HFFc6 (cell line): ENCODE results near the gene LRRC63. TPM values are rescaled to one million over a fixed set of nuclear protein-coding genes. Genes with fewer than 3 reads are reported as not detected.
"Not testable (repeated sequence)": the region's sequence is repeated elsewhere in the genome, so short reads cannot be mapped to it uniquely, and the experiment has no call there.

ENCODE experiments used
- DNase-seq: peaks from one replicate; pipeline ENCODE4 v3.0.0-alpha.2; 2018
- H3K27ac Mint-ChIP-seq: 2 replicates; pipeline ENCODE4 v1.8.0; 2020; ENCODE audit warnings: mild to moderate bottlenecking, mixed read lengths
- H3K27me3 Mint-ChIP-seq: 2 replicates; pipeline ENCODE4 v1.8.0; 2021; ENCODE audit warnings: mild to moderate bottlenecking, moderate library complexity, mixed read lengths; ENCODE audit not compliant: insufficient read depth
- H3K36me3 Mint-ChIP-seq: 2 replicates; pipeline ENCODE4 v1.8.0; 2021; ENCODE audit warnings: low read depth, mixed read lengths
- H3K4me1 Mint-ChIP-seq: 2 replicates; pipeline ENCODE4 v1.8.0; 2020; ENCODE audit warnings: low read depth, mixed read lengths
- H3K4me3 Mint-ChIP-seq: 2 replicates; pipeline ENCODE4 v1.8.0; 2020; ENCODE audit warnings: mild to moderate bottlenecking, moderate library complexity, mixed read lengths
- H3K9me3 Mint-ChIP-seq: 2 replicates; pipeline ENCODE4 v1.8.0; 2020; ENCODE audit warnings: mild to moderate bottlenecking, mixed read lengths
- long read RNA-seq: library from polyadenylated mRNA; unstranded; transcript quantifications from one replicate; pipeline ENCODE4 v2.0.0, GENCODE V29; 2019
- total RNA-seq, 6 experiments: library from RNA; stranded (reverse); fragmentation: NEBNext Ultra II Directional; extraction: Animal tissue kit (Norgen Biotek cat#: 25700); gene quantifications; 2 replicates in 1 of 6; 3 replicates in 5 of 6; pipeline ENCODE4 v1.2.3, GENCODE V29; 2021
- TF ChIP-seq, protein P1 (sequence below): fragments of 200-600 bp; sonication (generic); IDR thresholded peaks from 2 replicates; pipeline ENCODE4 v1.5.0; 2021; ENCODE audit warnings: antibody characterized with exemption, mild to moderate bottlenecking

Gene LRRC63, protein sequence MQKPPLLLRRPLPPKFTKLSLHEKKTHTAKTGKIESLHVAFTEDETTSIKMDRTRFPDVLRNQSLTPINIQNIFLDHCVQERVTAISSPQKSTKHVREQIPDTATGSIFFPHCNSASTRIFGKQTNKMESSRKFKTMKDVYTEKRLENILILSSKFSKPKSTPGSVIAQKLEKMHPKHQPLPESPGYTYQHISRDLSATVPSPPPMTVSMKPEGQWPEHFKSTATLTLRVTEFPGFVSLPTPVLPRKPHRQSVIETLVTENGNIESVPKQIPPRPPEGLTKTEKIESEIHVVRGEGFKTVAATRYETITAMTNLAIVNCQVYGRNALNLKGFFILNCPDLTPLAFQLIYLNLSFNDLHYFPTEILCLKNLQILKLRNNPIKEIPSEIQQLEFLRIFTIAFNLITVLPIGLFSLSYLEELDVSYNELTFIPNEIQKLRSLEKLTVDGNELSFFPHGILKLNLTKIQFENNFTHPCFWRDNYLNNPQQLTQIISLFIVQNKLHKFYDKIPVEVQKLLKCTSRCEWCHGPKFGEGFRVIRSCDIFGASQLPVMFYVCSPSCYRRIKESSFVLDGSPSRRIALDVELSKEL
- not detected for total RNA-seq
- long read RNA-seq = 0 reads

DNA sequence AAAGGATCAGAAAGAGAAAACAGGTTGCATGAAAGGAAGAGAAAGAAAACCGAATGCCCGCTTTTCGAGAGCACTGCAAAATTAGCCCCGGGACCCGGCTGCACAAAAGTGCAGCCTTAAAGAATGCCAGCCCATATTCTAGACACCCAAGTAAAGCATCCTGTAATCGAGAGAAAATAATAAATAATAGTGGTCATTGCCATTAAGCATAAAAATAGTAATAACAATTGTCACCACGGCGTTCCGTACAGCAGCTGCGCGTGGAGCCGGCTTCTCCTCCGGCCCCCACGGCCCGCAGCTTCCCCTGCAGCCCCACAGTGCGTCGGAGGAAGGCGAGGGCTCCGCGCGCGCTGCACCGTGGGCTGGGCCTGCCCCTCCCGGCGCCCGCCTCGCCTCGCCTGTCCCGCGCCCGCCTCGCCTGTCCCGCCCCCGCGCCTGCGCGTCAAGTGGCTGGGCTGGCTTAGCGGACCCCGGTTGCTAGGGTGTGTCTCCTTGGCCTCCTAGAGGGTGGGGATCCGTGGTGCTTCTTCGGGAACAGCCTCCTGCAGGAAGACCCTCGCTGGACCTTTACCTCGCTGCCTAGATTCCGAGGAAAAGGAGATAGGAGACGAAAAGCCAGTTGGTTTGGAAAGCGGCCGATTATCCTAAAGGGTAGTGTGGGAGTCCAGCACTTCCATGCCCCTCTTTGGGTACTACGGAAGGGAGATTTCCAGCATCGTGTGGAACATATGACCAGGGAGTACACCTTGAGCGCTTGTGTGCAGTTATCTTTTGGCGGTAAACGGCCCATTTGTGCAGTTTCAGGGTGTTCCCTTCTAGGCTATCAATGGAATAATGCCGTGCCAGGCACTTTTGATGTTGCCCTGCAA, at the start of gene LRRC63:
Gene LRRC63 (plus strand): TSS at position 446 of the 869 bp plus-strand sequence. CDS start 1,107 bp downstream, outside the sequence.
- DNase-seq = peak; percentile 25
- no peaks in the 10 kb centered on the region for H3K36me3 Mint-ChIP-seq
- H3K9me3 Mint-ChIP-seq = no peaks in the 10 kb centered on the region
- peak within 1 kb of the TSS; percentile 84 for H3K4me3 Mint-ChIP-seq
- peaks cover 9% of the 10 kb centered on the region for H3K27me3 Mint-ChIP-seq
- TF ChIP-seq, protein P1, sequence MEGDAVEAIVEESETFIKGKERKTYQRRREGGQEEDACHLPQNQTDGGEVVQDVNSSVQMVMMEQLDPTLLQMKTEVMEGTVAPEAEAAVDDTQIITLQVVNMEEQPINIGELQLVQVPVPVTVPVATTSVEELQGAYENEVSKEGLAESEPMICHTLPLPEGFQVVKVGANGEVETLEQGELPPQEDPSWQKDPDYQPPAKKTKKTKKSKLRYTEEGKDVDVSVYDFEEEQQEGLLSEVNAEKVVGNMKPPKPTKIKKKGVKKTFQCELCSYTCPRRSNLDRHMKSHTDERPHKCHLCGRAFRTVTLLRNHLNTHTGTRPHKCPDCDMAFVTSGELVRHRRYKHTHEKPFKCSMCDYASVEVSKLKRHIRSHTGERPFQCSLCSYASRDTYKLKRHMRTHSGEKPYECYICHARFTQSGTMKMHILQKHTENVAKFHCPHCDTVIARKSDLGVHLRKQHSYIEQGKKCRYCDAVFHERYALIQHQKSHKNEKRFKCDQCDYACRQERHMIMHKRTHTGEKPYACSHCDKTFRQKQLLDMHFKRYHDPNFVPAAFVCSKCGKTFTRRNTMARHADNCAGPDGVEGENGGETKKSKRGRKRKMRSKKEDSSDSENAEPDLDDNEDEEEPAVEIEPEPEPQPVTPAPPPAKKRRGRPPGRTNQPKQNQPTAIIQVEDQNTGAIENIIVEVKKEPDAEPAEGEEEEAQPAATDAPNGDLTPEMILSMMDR = no peak
- H3K27ac Mint-ChIP-seq = no peak within 1 kb of the TSS; the same call in 1 of the 2 replicates
- H3K4me1 Mint-ChIP-seq = peaks cover 14% of the 10 kb centered on the region

DNA sequence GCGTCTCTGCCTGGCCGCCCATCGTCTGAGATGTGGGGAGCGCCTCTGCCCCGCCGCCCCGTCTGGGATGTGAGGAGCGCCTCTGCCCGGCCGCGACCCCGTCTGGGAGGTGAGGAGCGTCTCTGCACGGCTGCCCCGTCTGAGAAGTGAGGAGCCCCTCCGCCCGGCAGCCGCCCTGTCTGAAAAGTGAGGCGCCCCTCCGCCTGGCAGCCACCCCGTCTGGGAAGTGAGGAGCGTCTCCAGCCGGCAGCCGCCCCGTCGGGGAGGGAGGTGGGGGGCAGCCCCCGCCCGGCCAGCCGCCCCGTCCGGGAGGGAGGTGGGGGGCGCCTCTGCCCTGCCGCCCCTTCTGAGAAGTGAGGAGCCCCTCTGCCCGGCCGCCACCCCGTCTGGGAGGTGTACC, 49.0 kb upstream of the LRRC63 start:
- H3K36me3 Mint-ChIP-seq, H3K9me3 Mint-ChIP-seq, H3K4me1 Mint-ChIP-seq, H3K27me3 Mint-ChIP-seq, DNase-seq, H3K27ac Mint-ChIP-seq, H3K4me3 Mint-ChIP-seq: not testable (repeated sequence)

DNA sequence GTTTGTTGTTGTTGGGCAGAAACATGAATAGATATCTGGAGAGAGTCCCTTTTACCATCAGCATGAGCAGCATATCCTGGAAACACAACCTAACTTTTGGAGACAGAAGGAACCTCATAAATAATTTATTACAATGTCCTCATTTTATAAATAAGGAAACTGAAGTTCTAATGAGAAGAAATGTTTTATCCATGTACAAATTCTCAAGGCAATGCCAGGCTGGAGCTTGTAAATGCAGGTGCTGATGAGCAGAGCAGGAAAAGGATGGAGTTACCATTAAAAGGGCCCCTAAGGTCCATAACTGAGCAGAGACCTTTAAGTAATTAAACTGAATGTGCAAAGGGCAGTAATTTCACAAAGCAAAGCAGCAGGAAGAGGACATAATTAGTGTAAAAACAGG, 47.1 kb upstream of the LRRC63 start:
- no peaks in the 10 kb centered on the region for H3K36me3 Mint-ChIP-seq
- no peak overlapping the region for H3K4me3 Mint-ChIP-seq
- no peak for DNase-seq
- TF ChIP-seq, protein P1 = no peak
- no peaks in the 10 kb centered on the region for H3K4me1 Mint-ChIP-seq
- peaks cover 2% of the 10 kb centered on the region; the same call in 1 of the 2 replicates for H3K27me3 Mint-ChIP-seq
- H3K27ac Mint-ChIP-seq = no peak overlapping the region
- no peaks in the 10 kb centered on the region for H3K9me3 Mint-ChIP-seq

DNA sequence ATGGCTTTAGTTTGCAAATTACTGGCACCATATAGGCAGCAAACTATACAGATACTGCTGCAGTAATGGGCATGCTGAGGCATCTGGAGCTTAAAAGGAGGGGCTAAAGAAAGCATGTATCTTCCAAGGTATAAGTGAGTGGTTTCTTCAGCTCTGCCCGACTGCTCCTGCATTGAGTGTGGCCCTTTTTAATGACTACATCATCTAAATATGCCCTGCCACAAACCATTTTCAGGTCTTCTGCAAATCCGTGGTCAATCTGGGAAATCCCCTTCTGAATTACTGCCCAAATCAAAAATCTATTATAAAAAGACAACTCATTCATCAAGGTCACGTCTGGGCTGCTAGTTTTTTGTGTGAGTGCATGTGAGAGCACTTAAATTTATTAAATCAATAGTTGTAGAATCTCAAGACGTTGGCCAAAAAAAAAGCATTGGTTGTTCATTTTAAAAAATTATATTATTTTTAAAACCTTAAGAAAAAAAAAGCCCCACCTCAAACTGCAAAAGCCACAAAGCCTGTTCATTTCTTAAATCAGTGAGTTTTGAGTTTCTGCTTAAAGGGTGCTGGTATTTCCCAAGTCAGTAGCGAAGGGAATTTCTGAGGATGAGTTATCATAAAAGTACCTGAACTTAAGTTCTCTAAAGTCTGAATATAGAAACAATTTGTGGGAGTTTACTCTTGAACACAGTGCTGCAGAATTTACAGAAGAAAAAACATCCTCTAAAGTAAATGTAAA, 46.1 kb upstream of the LRRC63 start:
- no peak for DNase-seq
- Mint-ChIP-seq H3K4me3 (no peak overlapping the region), H3K27me3 (peaks cover 2% of the 10 kb centered on the region; the same call in 1 of the 2 replicates), H3K9me3 (no peaks in the 10 kb centered on the region), H3K36me3 (no peaks in the 10 kb centered on the region), H3K27ac (no peak overlapping the region), H3K4me1 (no peaks in the 10 kb centered on the region)
- TF ChIP-seq, protein P1 = no peak

DNA sequence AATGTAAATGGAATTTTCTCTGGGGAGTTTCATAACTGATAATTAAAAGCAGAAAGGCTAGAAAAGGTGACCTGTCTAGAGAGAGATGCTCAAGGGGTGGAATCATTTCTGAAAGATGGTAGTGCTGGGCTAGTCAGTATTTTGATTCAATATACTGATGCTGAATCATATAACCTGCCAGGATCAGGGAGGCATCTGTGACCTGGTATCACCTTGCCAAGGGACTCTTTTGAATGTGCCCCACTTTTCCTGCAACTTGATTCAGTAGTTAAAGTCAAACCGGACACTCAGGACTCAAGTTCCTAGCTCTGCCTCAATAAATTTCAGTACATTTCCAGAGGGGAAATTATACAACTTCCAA, 45.5 kb upstream of the LRRC63 start:
- Mint-ChIP-seq H3K4me3 (no peak overlapping the region), H3K27me3 (peaks cover 2% of the 10 kb centered on the region; the same call in 1 of the 2 replicates), H3K36me3 (no peaks in the 10 kb centered on the region), H3K9me3 (no peaks in the 10 kb centered on the region), H3K27ac (no peak overlapping the region), H3K4me1 (no peaks in the 10 kb centered on the region)
- DNase-seq = no peak
- TF ChIP-seq, protein P1 = no peak
